ENCODE measurements around the gene PALD1.
"Not testable (repeated sequence)": the region's sequence is repeated elsewhere in the genome, so short reads cannot be mapped to it uniquely, and the experiment has no call there.

The PALD1 gene

GRCh38 chr10:70600512-70601395, 122.2 kb downstream of the PALD1 start:
- DNase-seq (ENCODE audit: low read depth in 2 of 3, low spot score in 1 of 3) = no peak

- no peak for DNase-seq (ENCODE audit: low read depth in 2 of 3, low spot score in 1 of 3)
Measured at GRCh38 chr10:70601746-70602145, 123.2 kb downstream of the PALD1 start.

- peak; percentile 48 to 56 (median 56) for DNase-seq (ENCODE audit: low read depth in 2 of 3, low spot score in 1 of 3)
Measured at GRCh38 chr10:70602665-70603448, 124.3 kb downstream of the PALD1 start, which contains the start of gene PRF1. Gene PRF1 (minus strand): TSS chr10:70602741. CDS start chr10:70600902, 1,839 bp downstream.

- no peak for DNase-seq (ENCODE audit: low read depth in 2 of 3, low spot score in 1 of 3)
Measured at GRCh38 chr10:70603449-70603801, 124.9 kb downstream of the PALD1 start.

GRCh38 chr10:70604106-70604505, 125.5 kb downstream of the PALD1 start:
- DNase-seq (ENCODE audit: low read depth in 2 of 3, low spot score in 1 of 3) = no peak

- no peak for DNase-seq (ENCODE audit: low read depth in 2 of 3, low spot score in 1 of 3)
Measured at GRCh38 chr10:70605161-70605560, 126.6 kb downstream of the PALD1 start.

GRCh38 chr10:70607936-70608335, 129.4 kb downstream of the PALD1 start:
- DNase-seq (ENCODE audit: low read depth in 2 of 3, low spot score in 1 of 3) = no peak

GRCh38 chr10:70613941-70614340, 135.4 kb downstream of the PALD1 start:
- DNase-seq (ENCODE audit: low read depth in 2 of 3, low spot score in 1 of 3) = no peak

- not testable (repeated sequence) for DNase-seq (ENCODE audit: low read depth in 2 of 3, low spot score in 1 of 3)
Measured at GRCh38 chr10:70614364-70614763, 135.8 kb downstream of the PALD1 start.

GRCh38 chr10:70615211-70615610, 136.6 kb downstream of the PALD1 start:
- DNase-seq (ENCODE audit: low read depth in 2 of 3, low spot score in 1 of 3) = no peak

GRCh38 chr10:70615784-70616522, 137.4 kb downstream of the PALD1 start:
- no peak for DNase-seq (ENCODE audit: low read depth in 2 of 3, low spot score in 1 of 3)

GRCh38 chr10:70616761-70617160, 138.2 kb downstream of the PALD1 start:
- DNase-seq (ENCODE audit: low read depth in 2 of 3, low spot score in 1 of 3) = no peak

All from stimulated activated CD4-positive, alpha-beta T cell treated with anti-CD3 and anti-CD28 coated beads, Interleukin-12 subunit alpha, Interleukin-12 subunit beta, amount 100 ng/mL, for 48 hours (primary cell).